Common myeloid progenitor, CD34-positive (primary cell): ENCODE measurements around the gene NRCAM.

Experiments used
- CTCF ChIA-PET: fragments of 350-600 bp; sonication (Branson Sonifier 250); formaldehyde crosslinking; loops from one replicate; lab custom pipeline; 2021; ENCODE audit warnings: antibody characterized with exemption; lab: Charles Lee
- POLR2A ChIA-PET: fragments of 350-600 bp; sonication (Branson Sonifier 250); formaldehyde crosslinking; loops from one replicate; lab custom pipeline; 2021; ENCODE audit warnings: antibody characterized with exemption; lab: Charles Lee
- DNase-seq, 3 donors: peaks; one replicate each; pipeline versions ENCODE4 v3.0.0 to v3.0.0-alpha.2; 2013
- H3K27ac ChIP-seq, 2 experiments: 1 replicate in 1 of 2; 2 replicates in 1 of 2; pipeline ENCODE4 v1.7.0; 2013; ENCODE audit warnings: inconsistent platforms in 2 of 2, low read length in 2 of 2, mild to moderate bottlenecking in 2 of 2, low read depth in 1 of 2, moderate library complexity in 1 of 2; ENCODE audit not compliant: severe bottlenecking in 2 of 2, insufficient read depth in 1 of 2, poor library complexity in 1 of 2
- H3K27me3 ChIP-seq, 5 experiments: replicated peaks in 2 of 5; 1 replicate in 3 of 5; 2 replicates in 2 of 5; pipeline versions ENCODE4 v1.6.1 to v1.7.0; 2013; ENCODE audit warnings: low read length in 4 of 5, mild to moderate bottlenecking in 2 of 5, moderate library complexity in 2 of 5, inconsistent platforms in 1 of 5; ENCODE audit not compliant: insufficient read depth in 5 of 5, control insufficient read depth in 4 of 5
- H3K36me3 ChIP-seq, 4 experiments: 1 replicate in 2 of 4; 2 replicates in 2 of 4; pipeline versions ENCODE4 v1.6.1 to v1.7.0; 2013; ENCODE audit warnings: low read length in 3 of 4, control low read depth in 1 of 4, mild to moderate bottlenecking in 1 of 4; ENCODE audit not compliant: control insufficient read depth in 4 of 4, insufficient read depth in 4 of 4
- H3K4me1 ChIP-seq, 4 experiments: 1 replicate in 3 of 4; 2 replicates in 1 of 4; pipeline versions ENCODE4 v1.6.1 to v1.7.1; 2013; ENCODE audit warnings: low read length in 3 of 4, mild to moderate bottlenecking in 3 of 4, control low read depth in 1 of 4, inconsistent platforms in 1 of 4, moderate library complexity in 1 of 4; ENCODE audit not compliant: control insufficient read depth in 4 of 4, insufficient read depth in 4 of 4; ENCODE audit errors: control extremely low read depth in 1 of 4
- H3K4me3 ChIP-seq, 7 experiments: 1 replicate in 4 of 7; 2 replicates in 3 of 7; pipeline versions ENCODE4 v1.5.1 to v1.7.0; 2013; ENCODE audit warnings: mild to moderate bottlenecking in 7 of 7, low read length in 6 of 7, moderate library complexity in 6 of 7, inconsistent platforms in 2 of 7, low read depth in 2 of 7, control low read depth in 1 of 7; ENCODE audit not compliant: insufficient read depth in 4 of 7, control insufficient read depth in 1 of 7; ENCODE audit errors: extremely low read depth in 1 of 7
- H3K9me3 ChIP-seq, 5 experiments: 1 replicate in 4 of 5; 2 replicates in 1 of 5; pipeline versions ENCODE4 v1.6.1 to v1.7.1; 2013; ENCODE audit warnings: low read length in 4 of 5, mild to moderate bottlenecking in 2 of 5, inconsistent platforms in 1 of 5, low read depth in 1 of 5, moderate library complexity in 1 of 5; ENCODE audit not compliant: control insufficient read depth in 4 of 5, insufficient read depth in 2 of 5; ENCODE audit errors: control extremely low read depth in 1 of 5
- WGBS: methylation state at CpG from one replicate; pipeline ENCODE4 v1.1.5; 2013; ENCODE audit not compliant: insufficient coverage; 5-methylcytosine and 5-hydroxymethylcytosine counted together

NRCAM gene

DNA sequence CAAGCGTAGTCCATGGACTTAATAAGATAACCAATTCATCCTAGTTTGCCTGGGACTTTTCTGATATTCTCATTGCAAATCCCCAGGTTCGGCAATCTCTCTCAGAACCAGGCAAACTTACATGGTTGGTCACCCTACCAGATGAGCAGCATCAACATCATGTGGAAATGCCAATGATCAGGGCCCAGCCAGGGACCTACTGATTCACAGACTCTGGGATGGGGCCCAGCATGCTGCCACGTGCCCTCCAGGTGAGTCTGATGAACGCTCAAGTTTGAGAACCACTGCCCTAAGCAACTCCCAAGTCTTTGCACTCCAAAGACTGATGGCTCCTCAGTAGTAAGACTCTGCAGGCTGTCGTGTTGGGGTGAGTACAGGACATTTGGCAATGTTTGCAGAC, 328.8 kb downstream of the NRCAM start:
- ChIA-PET CTCF (no interaction called here), POLR2A (no interaction called here)
- H3K27ac ChIP-seq = no peak overlapping the region
- H3K4me1 ChIP-seq = no peaks in the 10 kb centered on the region
- no peaks in the 10 kb centered on the region for H3K27me3 ChIP-seq
- no peak for DNase-seq
- no peaks in the 10 kb centered on the region for H3K9me3 ChIP-seq
- no peak overlapping the region for H3K4me3 ChIP-seq
- no peaks in the 10 kb centered on the region for H3K36me3 ChIP-seq
- WGBS = 95% methylated on average over 5 of the region's 5 CpGs

GRCh38 chr7:108124820-108125219, 331.4 kb downstream of the NRCAM start:
- no peak overlapping the region for H3K4me3 ChIP-seq
- no peaks in the 10 kb centered on the region for H3K36me3 ChIP-seq
- no peak for DNase-seq
- H3K27ac ChIP-seq = no peak overlapping the region
- POLR2A ChIA-PET = no interaction called here
- WGBS = 90% methylated on average over 1 of the region's 3 CpGs
- CTCF ChIA-PET = interaction anchor here (1.1 to 1.6 kb wide), 2 partner anchors 11 to 24 kb away, joined by 4 read pairs; no protein-coding TSS in a partner anchor
- H3K27me3 ChIP-seq = no peaks in the 10 kb centered on the region
- no peaks in the 10 kb centered on the region for H3K4me1 ChIP-seq
- H3K9me3 ChIP-seq = no peaks in the 10 kb centered on the region

DNA sequence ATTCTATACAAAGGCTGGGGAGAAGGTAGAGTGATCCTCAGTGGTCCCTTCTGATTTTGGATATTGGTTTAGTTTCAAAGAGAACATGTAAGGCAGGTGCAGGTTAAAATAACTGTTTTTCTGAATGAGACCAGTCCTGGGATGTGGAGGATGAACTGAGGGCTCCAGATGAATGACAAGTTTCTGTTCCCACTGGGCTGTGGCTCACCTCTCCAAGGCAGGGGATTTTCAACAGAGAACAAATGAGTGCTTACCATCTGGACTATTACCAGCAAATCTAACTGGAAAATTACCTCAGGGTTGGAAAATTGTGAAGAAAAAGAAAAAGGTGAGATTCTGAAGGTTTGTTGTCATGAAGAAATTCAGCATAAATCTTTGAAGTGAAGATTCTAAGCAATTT, 334.1 kb downstream of the NRCAM start:
- no peaks in the 10 kb centered on the region for H3K9me3 ChIP-seq

DNA sequence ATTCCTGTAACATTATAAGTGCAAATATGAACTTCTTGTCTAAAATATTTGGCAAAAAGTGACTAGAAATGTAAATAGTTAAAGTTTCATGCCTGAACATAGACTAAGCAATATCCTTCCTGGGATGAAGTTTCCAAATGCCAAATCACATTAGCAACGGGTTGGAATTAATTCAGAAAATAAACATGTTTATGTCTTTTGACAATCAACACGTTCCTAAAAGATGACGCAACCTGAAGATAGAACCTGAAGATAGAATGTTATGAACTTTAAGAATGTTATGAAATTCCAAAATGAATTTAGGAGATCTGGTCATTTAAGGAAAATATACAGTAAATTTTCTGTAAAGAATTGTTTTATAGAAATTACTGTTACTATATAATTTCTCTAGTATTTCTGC, 335.3 kb downstream of the NRCAM start:
- ChIA-PET CTCF (interaction anchor here (1.3 to 3.8 kb wide), 2 partner anchors 11 to 26 kb away, joined by 3 to 23 read pairs; no protein-coding TSS in a partner anchor), POLR2A (no interaction called here)
- H3K36me3 ChIP-seq = no peaks in the 10 kb centered on the region
- no peaks in the 10 kb centered on the region for H3K27me3 ChIP-seq
- 80% methylated on average over 1 of the region's 3 CpGs for WGBS
- no peaks in the 10 kb centered on the region for H3K4me1 ChIP-seq
- DNase-seq = no peak
- H3K4me3 ChIP-seq = no peak overlapping the region
- H3K9me3 ChIP-seq = no peaks in the 10 kb centered on the region
- H3K27ac ChIP-seq = no peak overlapping the region

More for the DNA sequence above, 334.1 kb downstream of the NRCAM start:
- Histone ChIP-seq H3K4me3 (no peak overlapping the region), H3K27me3 (no peaks in the 10 kb centered on the region), H3K4me1 (no peaks in the 10 kb centered on the region), H3K36me3 (no peaks in the 10 kb centered on the region), H3K27ac (no peak overlapping the region)
- ChIA-PET CTCF (interaction anchor here (0.9 to 3.8 kb wide), 3 partner anchors 13 to 24 kb away, joined by 3 to 23 read pairs (median 3); no protein-coding TSS in a partner anchor), POLR2A (no interaction called here)
- DNase-seq = no peak

- Histone ChIP-seq H3K27me3 (no peaks in the 10 kb centered on the region), H3K9me3 (no peaks in the 10 kb centered on the region), H3K4me1 (no peaks in the 10 kb centered on the region), H3K36me3 (no peaks in the 10 kb centered on the region), H3K4me3 (no peak overlapping the region), H3K27ac (no peak overlapping the region)
- no peak for DNase-seq
- no CpG with 5 or more reads among the region's 3 CpGs for WGBS
- POLR2A ChIA-PET = no interaction called here
- CTCF ChIA-PET = interaction anchor here (1.0 to 3.8 kb wide), 3 partner anchors 10 to 26 kb away, joined by 3 to 23 read pairs (median 3); no protein-coding TSS in a partner anchor
Observed at GRCh38 chr7:108120196-108120595, 336.0 kb downstream of the NRCAM start.

DNA sequence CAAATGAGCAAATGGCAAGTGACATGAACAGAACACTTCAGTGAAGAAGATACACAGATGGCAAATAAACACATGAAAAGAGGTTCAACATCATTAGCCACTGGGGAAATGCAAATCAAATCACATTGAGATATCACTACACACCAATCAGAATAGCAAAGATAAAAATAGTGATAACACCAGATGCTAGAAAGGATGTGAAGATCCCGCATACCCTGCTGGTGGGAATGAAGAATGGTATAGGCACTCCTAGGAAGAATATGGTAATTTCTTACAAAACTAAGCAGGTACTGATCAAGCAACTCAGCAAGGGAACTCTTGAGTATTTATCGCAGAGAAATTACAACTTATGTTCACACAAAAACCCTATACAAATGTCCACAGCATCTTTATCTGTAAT, 337.3 kb downstream of the NRCAM start:
- Histone ChIP-seq H3K27ac (no peak overlapping the region), H3K27me3 (no peaks in the 10 kb centered on the region), H3K4me3 (no peak overlapping the region), H3K36me3 (no peaks in the 10 kb centered on the region), H3K9me3 (no peaks in the 10 kb centered on the region), H3K4me1 (no peaks in the 10 kb centered on the region)
- ChIA-PET POLR2A (no interaction called here), CTCF (interaction anchor here (0.8 to 4.2 kb wide), 3 partner anchors 9 to 27 kb away, joined by 3 to 27 read pairs (median 3); no protein-coding TSS in a partner anchor)
- DNase-seq = no peak
- 100% methylated on average over 1 of the region's 2 CpGs for WGBS

GRCh38 chr7:108114117-108114841, 342.0 kb downstream of the NRCAM start:
- Histone ChIP-seq H3K4me3 (no peak overlapping the region), H3K27ac (no peak overlapping the region), H3K27me3 (no peaks in the 10 kb centered on the region), H3K4me1 (no peaks in the 10 kb centered on the region), H3K9me3 (no peaks in the 10 kb centered on the region), H3K36me3 (no peaks in the 10 kb centered on the region)
- CTCF ChIA-PET = interaction anchor here (0.9 to 10.6 kb wide), 13 partner anchors 10 to 65 kb away, joined by 3 to 121 read pairs (median 5); no protein-coding TSS in a partner anchor
- DNase-seq = peak; percentile 25 to 48 (median 47)
- 87% methylated on average over 6 of the region's 6 CpGs for WGBS
- POLR2A ChIA-PET = no interaction called here
